Fibroblast of pulmonary artery (primary cell): ENCODE measurements around the gene CLSTN2.

Experiments
- DNase-seq: peaks from one replicate; pipeline ENCODE4 v3.0.0-alpha.2; 2010; ENCODE audit warnings: low read depth
- H3K4me3 ChIP-seq: replicated peaks from 2 replicates; pipeline ENCODE4 v1.5.1; 2011; ENCODE audit warnings: low read depth, mild to moderate bottlenecking, control low read depth, low read length, moderate library complexity
- TF ChIP-seq, protein P1 (sequence below): IDR thresholded peaks from 2 replicates; pipeline ENCODE4 v1.5.1; 2011; ENCODE audit warnings: mild to moderate bottlenecking, control low read depth, low read length, inconsistent platforms; ENCODE audit errors: missing control alignments

CLSTN2 gene

DNA sequence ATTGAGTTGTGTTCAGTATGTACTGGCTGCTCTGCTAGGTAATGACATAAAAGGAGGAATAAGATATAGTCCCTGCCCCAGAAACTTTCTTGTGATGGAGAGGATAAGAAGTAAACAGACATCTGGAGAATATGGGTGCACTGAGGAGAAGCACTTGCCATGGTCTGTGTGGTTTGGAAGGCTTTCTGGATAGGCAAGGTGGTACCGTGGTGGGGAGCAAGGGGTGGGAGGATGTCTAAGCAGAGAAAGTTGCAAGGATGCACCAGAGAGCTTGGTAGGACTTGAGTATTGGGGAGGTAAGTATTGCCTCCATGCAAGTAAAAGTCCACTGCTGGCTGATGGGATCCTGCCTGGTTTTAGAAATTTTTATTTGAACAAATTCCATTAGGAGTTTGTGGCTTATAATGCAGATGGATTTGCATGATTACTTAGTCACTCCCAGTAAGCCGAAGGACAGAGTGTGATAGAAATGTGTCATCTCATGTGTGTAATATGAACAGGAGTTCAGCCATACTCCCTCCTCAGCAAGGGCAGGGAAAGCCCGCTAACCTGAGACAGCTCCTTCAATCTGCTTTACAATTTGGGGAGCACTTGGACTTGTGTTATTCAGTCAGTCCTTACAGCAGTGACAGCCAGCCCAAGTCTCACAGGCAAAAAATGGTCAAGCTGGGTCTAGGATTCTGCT, 53.6 kb downstream of the CLSTN2 start:
- DNase-seq, result no peak
- TF ChIP-seq, protein P1, sequence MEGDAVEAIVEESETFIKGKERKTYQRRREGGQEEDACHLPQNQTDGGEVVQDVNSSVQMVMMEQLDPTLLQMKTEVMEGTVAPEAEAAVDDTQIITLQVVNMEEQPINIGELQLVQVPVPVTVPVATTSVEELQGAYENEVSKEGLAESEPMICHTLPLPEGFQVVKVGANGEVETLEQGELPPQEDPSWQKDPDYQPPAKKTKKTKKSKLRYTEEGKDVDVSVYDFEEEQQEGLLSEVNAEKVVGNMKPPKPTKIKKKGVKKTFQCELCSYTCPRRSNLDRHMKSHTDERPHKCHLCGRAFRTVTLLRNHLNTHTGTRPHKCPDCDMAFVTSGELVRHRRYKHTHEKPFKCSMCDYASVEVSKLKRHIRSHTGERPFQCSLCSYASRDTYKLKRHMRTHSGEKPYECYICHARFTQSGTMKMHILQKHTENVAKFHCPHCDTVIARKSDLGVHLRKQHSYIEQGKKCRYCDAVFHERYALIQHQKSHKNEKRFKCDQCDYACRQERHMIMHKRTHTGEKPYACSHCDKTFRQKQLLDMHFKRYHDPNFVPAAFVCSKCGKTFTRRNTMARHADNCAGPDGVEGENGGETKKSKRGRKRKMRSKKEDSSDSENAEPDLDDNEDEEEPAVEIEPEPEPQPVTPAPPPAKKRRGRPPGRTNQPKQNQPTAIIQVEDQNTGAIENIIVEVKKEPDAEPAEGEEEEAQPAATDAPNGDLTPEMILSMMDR, result no peak
- no peak overlapping the region for H3K4me3 ChIP-seq

DNA sequence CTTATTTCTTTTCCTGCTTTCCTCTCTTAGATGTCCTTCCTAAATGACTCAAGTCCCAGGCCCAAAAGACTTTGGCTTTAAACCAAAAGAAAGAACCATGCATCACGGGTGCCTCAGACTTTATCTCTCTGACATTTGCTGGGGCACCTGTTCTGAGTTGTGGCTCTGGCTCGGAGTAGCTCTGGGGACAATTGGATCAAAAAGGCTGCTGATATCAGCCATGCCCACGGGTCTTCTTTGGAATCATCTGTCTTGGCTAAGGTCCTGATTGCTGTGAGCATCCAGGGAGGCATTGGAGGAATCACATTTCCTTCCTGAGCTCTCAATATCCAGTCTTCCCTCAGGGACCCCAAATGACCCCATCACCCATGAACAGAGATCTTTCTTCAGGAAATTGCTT, 59.9 kb downstream of the CLSTN2 start:
- DNase-seq, result no peak
- no peak overlapping the region for H3K4me3 ChIP-seq
- TF ChIP-seq, protein P1, result no peak

- no peak for DNase-seq
- TF ChIP-seq, protein P1, result no peak
- no peak overlapping the region for H3K4me3 ChIP-seq
These were observed 69.3 kb downstream of the CLSTN2 start for GRCh38 chr3:140004271-140004670.

DNA sequence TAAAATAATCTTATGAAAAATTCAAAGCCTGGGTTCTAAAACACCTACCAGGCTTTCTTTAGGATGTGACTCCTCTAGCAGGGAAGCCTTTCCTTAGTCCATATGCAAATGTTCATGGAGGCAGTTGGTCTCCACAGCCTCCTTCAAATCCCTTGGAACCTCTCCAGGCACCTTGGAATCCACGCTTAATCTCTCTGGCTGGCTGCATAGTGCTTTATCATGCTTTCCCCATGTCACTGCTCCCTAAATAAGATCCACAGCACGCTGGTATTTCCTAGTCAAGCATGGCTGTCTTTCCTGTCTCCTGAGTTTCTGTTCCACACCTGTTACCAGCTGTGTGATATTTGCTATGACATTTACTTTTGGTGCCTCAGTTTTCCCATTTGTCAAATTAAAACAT, 71.3 kb downstream of the CLSTN2 start:
- no peak for DNase-seq
- TF ChIP-seq, protein P1, result no peak
- H3K4me3 ChIP-seq, result no peak overlapping the region

GRCh38 chr3:140007081-140007480, 72.1 kb downstream of the CLSTN2 start:
- TF ChIP-seq, protein P1, result no peak
- no peak for DNase-seq
- no peak overlapping the region for H3K4me3 ChIP-seq

DNA sequence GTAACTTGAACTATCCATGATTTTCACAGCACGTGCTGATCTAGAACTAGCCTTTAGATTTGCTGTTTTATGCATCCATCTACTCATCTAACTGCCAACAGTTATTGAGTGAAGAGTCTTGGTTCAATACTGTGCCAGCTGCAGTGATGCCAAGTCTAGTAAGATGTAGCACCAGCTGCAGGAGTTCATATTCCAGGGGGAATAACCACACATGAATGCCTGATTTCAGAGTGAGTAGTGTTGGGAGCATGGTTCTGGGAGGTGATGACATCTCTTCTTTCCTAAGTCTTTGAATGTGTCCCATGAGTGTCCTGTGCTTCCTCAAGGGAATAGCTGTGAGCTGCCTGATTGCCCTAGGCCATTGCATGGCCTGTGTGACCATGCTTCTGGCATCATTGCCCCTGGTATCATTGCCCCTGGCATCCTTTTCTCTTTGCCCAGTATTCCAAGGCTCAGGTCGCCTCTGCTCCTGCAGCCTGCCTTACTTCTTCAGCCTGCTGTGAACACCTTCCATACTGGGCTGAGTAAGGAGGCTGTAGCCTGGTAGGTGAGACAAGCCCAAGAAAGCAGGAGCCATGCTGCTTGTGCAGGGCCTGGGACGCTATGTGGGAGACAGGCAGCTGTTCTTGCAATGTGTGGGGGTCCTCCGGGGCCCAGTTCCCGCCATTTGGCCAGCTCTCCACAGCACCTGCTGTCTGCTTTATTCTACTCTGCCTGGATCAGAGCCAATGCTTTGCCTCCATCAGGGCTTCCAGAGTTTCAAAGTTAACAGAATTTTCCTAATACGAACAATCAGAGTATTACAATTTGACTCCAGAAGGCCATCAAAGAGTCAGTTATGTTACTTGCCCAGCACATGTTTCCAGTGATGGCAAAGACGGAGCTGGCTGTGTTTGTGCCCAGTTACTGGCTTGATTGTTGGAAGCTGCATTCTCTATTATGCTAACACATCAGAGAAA, 73.2 kb downstream of the CLSTN2 start:
- TF ChIP-seq, protein P1, result no peak
- no peak for DNase-seq
- no peak overlapping the region for H3K4me3 ChIP-seq
